ENCODE results near the gene GUCY2D. TPM values are rescaled to one million over a fixed set of nuclear protein-coding genes. Genes with fewer than 3 reads are reported as not detected.

GUCY2D gene
- total RNA-seq, 1 experiment from 2014 or later: 1.7 TPM

- peaks cover 7% of the 10 kb centered on the region for H3K4me1 Mint-ChIP-seq (ENCODE audit: low read depth, unreplicated experiment)
- ChIA-PET POLR2A (no interaction called here), CTCF (no interaction called here)
- Histone ChIP-seq H3K36me3 (ENCODE audit: control insufficient read depth, insufficient read depth, low read length) (no peaks in the 10 kb centered on the region), H3K4me1 (peaks cover 7% of the 10 kb centered on the region; the same call in 1 of the 2 replicates), H3K4me3 (ENCODE audit: low read depth, low read length) (no peak overlapping the region), H3K27me3 (replicated peaks; ENCODE audit: control insufficient read depth, insufficient read depth, low read length) (no peaks in the 10 kb centered on the region), H3K9me3 (no peaks in the 10 kb centered on the region)
- H3K9me3 Mint-ChIP-seq (ENCODE audit: unreplicated experiment): no peaks in the 10 kb centered on the region
- H3K27ac Mint-ChIP-seq (ENCODE audit: unreplicated experiment): no peak overlapping the region
- no peak for TF ChIP-seq CTCF (IDR thresholded peaks at IDR 0.05; ENCODE audit: insufficient read depth in 1 of 2, low read depth in 1 of 2, low read length in 1 of 2, severe bottlenecking in 1 of 2, unreplicated experiment in 1 of 2)
- no peaks in the 10 kb centered on the region for H3K27me3 Mint-ChIP-seq (ENCODE audit: insufficient read depth, unreplicated experiment)
- H3K36me3 Mint-ChIP-seq (ENCODE audit: insufficient read depth, unreplicated experiment): no peaks in the 10 kb centered on the region
- intact Hi-C loops (cut with micrococcal nuclease; ENCODE audit: unreplicated experiment): no loop called here
- H3K4me3 Mint-ChIP-seq (ENCODE audit: unreplicated experiment): no peak overlapping the region
- no TSS peak for BruUV-seq (replicated peaks)
- no peak for DNase-seq
Measured at GRCh38 chr17:8025176-8025911, 22.9 kb downstream of the GUCY2D start.

GRCh38 chr17:8029121-8029520 lies 26.7 kb downstream of the GUCY2D start:
- no peaks in the 10 kb centered on the region for H3K9me3 Mint-ChIP-seq (ENCODE audit: unreplicated experiment)
- Histone ChIP-seq H3K36me3 (ENCODE audit: control insufficient read depth, insufficient read depth, low read length) (no peaks in the 10 kb centered on the region), H3K4me1 (no peaks in the 10 kb centered on the region), H3K4me3 (ENCODE audit: low read depth, low read length) (no peak overlapping the region), H3K9me3 (no peaks in the 10 kb centered on the region), H3K27me3 (replicated peaks; ENCODE audit: control insufficient read depth, insufficient read depth, low read length) (no peaks in the 10 kb centered on the region)
- no peak overlapping the region for H3K27ac Mint-ChIP-seq (ENCODE audit: unreplicated experiment)
- no peak for TF ChIP-seq CTCF (IDR thresholded peaks at IDR 0.05; ENCODE audit: insufficient read depth in 1 of 2, low read depth in 1 of 2, low read length in 1 of 2, severe bottlenecking in 1 of 2, unreplicated experiment in 1 of 2)
- BruUV-seq (replicated peaks): no TSS peak
- H3K4me3 Mint-ChIP-seq (ENCODE audit: unreplicated experiment): no peak overlapping the region
- CTCF ChIA-PET: no interaction called here
- H3K36me3 Mint-ChIP-seq (ENCODE audit: insufficient read depth, unreplicated experiment): no peaks in the 10 kb centered on the region
- POLR2A ChIA-PET: no interaction called here
- peaks cover 2% of the 10 kb centered on the region for H3K27me3 Mint-ChIP-seq (ENCODE audit: insufficient read depth, unreplicated experiment)
- no peaks in the 10 kb centered on the region for H3K4me1 Mint-ChIP-seq (ENCODE audit: low read depth, unreplicated experiment)
- no peak for DNase-seq
- intact Hi-C loops (cut with micrococcal nuclease; ENCODE audit: unreplicated experiment): no loop called here

- no peak for TF ChIP-seq CTCF (IDR thresholded peaks at IDR 0.05; ENCODE audit: insufficient read depth in 1 of 2, low read depth in 1 of 2, low read length in 1 of 2, severe bottlenecking in 1 of 2, unreplicated experiment in 1 of 2)
- POLR2A ChIA-PET: no interaction called here
- H3K4me1 ChIP-seq: no peaks in the 10 kb centered on the region
- no peak overlapping the region for H3K4me3 Mint-ChIP-seq (ENCODE audit: unreplicated experiment)
- no peaks in the 10 kb centered on the region for H3K9me3 ChIP-seq
- no peak for DNase-seq
- H3K9me3 Mint-ChIP-seq (ENCODE audit: unreplicated experiment): no peaks in the 10 kb centered on the region
- no peaks in the 10 kb centered on the region for H3K27me3 ChIP-seq (replicated peaks; ENCODE audit: control insufficient read depth, insufficient read depth, low read length)
- no peaks in the 10 kb centered on the region for H3K36me3 ChIP-seq (ENCODE audit: control insufficient read depth, insufficient read depth, low read length)
- CTCF ChIA-PET: no interaction called here
- H3K27ac Mint-ChIP-seq (ENCODE audit: unreplicated experiment): no peak overlapping the region
- intact Hi-C loops (cut with micrococcal nuclease; ENCODE audit: unreplicated experiment): no loop called here
- BruUV-seq (replicated peaks): no TSS peak
- H3K4me1 Mint-ChIP-seq (ENCODE audit: low read depth, unreplicated experiment): no peaks in the 10 kb centered on the region
- H3K27me3 Mint-ChIP-seq (ENCODE audit: insufficient read depth, unreplicated experiment): peaks cover 2% of the 10 kb centered on the region
- no peak overlapping the region for H3K4me3 ChIP-seq (ENCODE audit: low read depth, low read length)
- H3K36me3 Mint-ChIP-seq (ENCODE audit: insufficient read depth, unreplicated experiment): no peaks in the 10 kb centered on the region
Measured at GRCh38 chr17:8031261-8031661, 28.8 kb downstream of the GUCY2D start.

Measured in Caco-2 (cell line).